ENCODE data around the gene PPARD. TPM values are rescaled to one million over a fixed set of nuclear protein-coding genes. Genes with fewer than 3 reads are reported as not detected.

Gene PPARD
- total RNA-seq, 6 experiments from 2014 or later = 5.2 to 18.8 (median 5.9) TPM

GRCh38 chr6:35457907-35458306 is 115.5 kb downstream of the PPARD start:
- no peak for TF ChIP-seq POLR2A (IDR thresholded peaks at IDR 0.05)
- TF ChIP-seq CTCF (IDR thresholded peaks at IDR 0.05) = no peak
- H3K27ac ChIP-seq = no peak overlapping the region
- DNase-seq (no peak), ATAC-seq (no peak)
- no peaks in the 10 kb centered on the region for H3K27me3 ChIP-seq
- H3K4me3 ChIP-seq = no peak overlapping the region
- WGBS (ENCODE audit: insufficient coverage, low coverage, low lambda C conversion rate, missing lambda C conversion rate) = 100% methylated on average over 1 of the region's 4 CpGs
- H3K36me3 ChIP-seq = no peaks in the 10 kb centered on the region
- intact Hi-C loops (cut with DNase I) = no loop called here
- no peaks in the 10 kb centered on the region for H3K9me3 ChIP-seq
- H3K4me1 ChIP-seq = peaks cover 0 to 15% (median 0%) of the 10 kb centered on the region in 4 donors

GRCh38 chr6:35461270-35461669 is 118.9 kb downstream of the PPARD start:
- H3K36me3 ChIP-seq = no peaks in the 10 kb centered on the region

GRCh38 chr6:35463292-35463691 is 120.9 kb downstream of the PPARD start:
- Histone ChIP-seq H3K27ac (no peak overlapping the region), H3K9me3 (no peaks in the 10 kb centered on the region), H3K4me3 (no peak overlapping the region), H3K4me1 (peaks cover 0 to 8% (median 0%) of the 10 kb centered on the region in 4 donors), H3K36me3 (no peaks in the 10 kb centered on the region), H3K27me3 (no peaks in the 10 kb centered on the region)
- WGBS (ENCODE audit: insufficient coverage, low coverage, low lambda C conversion rate, missing lambda C conversion rate) = 43% methylated on average over 3 of the region's 4 CpGs
- peak in 2 of 4 donors; percentile 7 to 38 for ATAC-seq
- DNase-seq = no peak
- TF ChIP-seq CTCF (IDR thresholded peaks at IDR 0.05) (no peak), POLR2A (IDR thresholded peaks at IDR 0.05) (no peak)
- intact Hi-C loops (cut with DNase I) = no loop called here

More at GRCh38 chr6:35461270-35461669, 118.9 kb downstream of the PPARD start:
- H3K27me3 ChIP-seq = no peaks in the 10 kb centered on the region
- DNase-seq (no peak), ATAC-seq (no peak)
- no peak for TF ChIP-seq POLR2A (IDR thresholded peaks at IDR 0.05)
- TF ChIP-seq CTCF (IDR thresholded peaks at IDR 0.05) = no peak
- intact Hi-C loops (cut with DNase I) = no loop called here
- H3K4me1 ChIP-seq = peaks cover 0 to 5% (median 0%) of the 10 kb centered on the region in 4 donors
- no peak overlapping the region for H3K27ac ChIP-seq
- no peaks in the 10 kb centered on the region for H3K9me3 ChIP-seq
- H3K4me3 ChIP-seq = no peak overlapping the region
- WGBS (ENCODE audit: insufficient coverage, low coverage, low lambda C conversion rate, missing lambda C conversion rate) = no CpG with 5 or more reads among the region's 3 CpGs

GRCh38 chr6:35465646-35466045 is 123.3 kb downstream of the PPARD start:
- 83% methylated on average over 1 of the region's 1 CpG for WGBS (ENCODE audit: insufficient coverage, low coverage, low lambda C conversion rate, missing lambda C conversion rate)

More at GRCh38 chr6:35465646-35466045, 123.3 kb downstream of the PPARD start:
- no peaks in the 10 kb centered on the region for H3K27me3 ChIP-seq
- H3K4me1 ChIP-seq = peaks cover 0 to 18% (median 4%) of the 10 kb centered on the region in 4 donors
- ATAC-seq (no peak), DNase-seq (no peak)
- TF ChIP-seq POLR2A (IDR thresholded peaks at IDR 0.05) = no peak
- no peak for TF ChIP-seq CTCF (IDR thresholded peaks at IDR 0.05)
- no peaks in the 10 kb centered on the region for H3K9me3 ChIP-seq
- H3K27ac ChIP-seq = no peak overlapping the region
- peaks cover 0 to 10% (median 2%) of the 10 kb centered on the region in 4 donors for H3K36me3 ChIP-seq
- H3K4me3 ChIP-seq = no peak overlapping the region
- intact Hi-C loops (cut with DNase I) = no loop called here
